Measurements from ENCODE around the gene INAFM2.

- TF ChIP-seq, protein P1, sequence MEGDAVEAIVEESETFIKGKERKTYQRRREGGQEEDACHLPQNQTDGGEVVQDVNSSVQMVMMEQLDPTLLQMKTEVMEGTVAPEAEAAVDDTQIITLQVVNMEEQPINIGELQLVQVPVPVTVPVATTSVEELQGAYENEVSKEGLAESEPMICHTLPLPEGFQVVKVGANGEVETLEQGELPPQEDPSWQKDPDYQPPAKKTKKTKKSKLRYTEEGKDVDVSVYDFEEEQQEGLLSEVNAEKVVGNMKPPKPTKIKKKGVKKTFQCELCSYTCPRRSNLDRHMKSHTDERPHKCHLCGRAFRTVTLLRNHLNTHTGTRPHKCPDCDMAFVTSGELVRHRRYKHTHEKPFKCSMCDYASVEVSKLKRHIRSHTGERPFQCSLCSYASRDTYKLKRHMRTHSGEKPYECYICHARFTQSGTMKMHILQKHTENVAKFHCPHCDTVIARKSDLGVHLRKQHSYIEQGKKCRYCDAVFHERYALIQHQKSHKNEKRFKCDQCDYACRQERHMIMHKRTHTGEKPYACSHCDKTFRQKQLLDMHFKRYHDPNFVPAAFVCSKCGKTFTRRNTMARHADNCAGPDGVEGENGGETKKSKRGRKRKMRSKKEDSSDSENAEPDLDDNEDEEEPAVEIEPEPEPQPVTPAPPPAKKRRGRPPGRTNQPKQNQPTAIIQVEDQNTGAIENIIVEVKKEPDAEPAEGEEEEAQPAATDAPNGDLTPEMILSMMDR (tag by site-specific recombination; IDR thresholded peaks at IDR 0.05), result no peak
- TF ChIP-seq TCF7L2 (IDR thresholded peaks at IDR 0.05; ENCODE audit: borderline replicate concordance, low read depth, low read length) (no peak), ZFP37 (tag by site-specific recombination; IDR thresholded peaks at IDR 0.05) (no peak), ZNF777 (tag by site-specific recombination; IDR thresholded peaks at IDR 0.05; ENCODE audit: borderline replicate concordance) (no peak), ZNF423 (tag by site-specific recombination; IDR thresholded peaks at IDR 0.05) (no peak), OVOL3 (tag by site-specific recombination; IDR thresholded peaks at IDR 0.05) (no peak), ZNF211 (tag by site-specific recombination; IDR thresholded peaks at IDR 0.05; ENCODE audit: low read depth) (no peak), ZNF660 (tag by site-specific recombination; IDR thresholded peaks at IDR 0.05) (no peak), ZBTB11 (tag by site-specific recombination; conservative IDR thresholded peaks at IDR 0.05; ENCODE audit: low read depth) (no peak), ZNF530 (tag by site-specific recombination; IDR thresholded peaks at IDR 0.05; ENCODE audit: low read depth) (no peak), ZNF19 (tag by site-specific recombination; IDR thresholded peaks at IDR 0.05; ENCODE audit: low read depth) (no peak), ZNF146 (tag by site-specific recombination; IDR thresholded peaks at IDR 0.05) (no peak), ZNF549 (tag by site-specific recombination; IDR thresholded peaks at IDR 0.05) (no peak)
Measured at GRCh38 chr15:40330368-40330836, 6.9 kb downstream of the INAFM2 start.
